OCI-LY1 (cell line): ENCODE results near the gene DHRS3.

Experiments
- H2AFZ ChIP-seq: fragments of 200-600 bp; sonication (generic), shearing (Covaris generic); 2 replicates; pipeline ENCODE4 v1.6.0; 2014; ENCODE audit warnings: antibody characterized with exemption, mild to moderate bottlenecking, low read length
- H3F3A ChIP-seq: fragments of 200-600 bp; sonication (generic), shearing (Covaris generic); 2 replicates; pipeline ENCODE4 v1.6.0; 2014; ENCODE audit warnings: mild to moderate bottlenecking, antibody characterized with exemption, low read length, moderate library complexity; ENCODE audit not compliant: insufficient read depth
- H3K27ac ChIP-seq: fragments of 200-600 bp; sonication (generic); 2 replicates; pipeline ENCODE4 v1.5.1; 2014; ENCODE audit warnings: low read length, mixed run types, mild to moderate bottlenecking, low read depth; ENCODE audit not compliant: poor library complexity, severe bottlenecking
- H3K27me3 ChIP-seq: fragments of 200-600 bp; sonication (generic); 2 replicates; pipeline ENCODE4 v1.6.0; 2014; ENCODE audit warnings: antibody characterized with exemption, mild to moderate bottlenecking, low read length, moderate library complexity; ENCODE audit not compliant: insufficient read depth
- H3K36me3 ChIP-seq: fragments of 200-600 bp; sonication (generic); 2 replicates; pipeline ENCODE4 v1.6.1; 2014; ENCODE audit warnings: mild to moderate bottlenecking, antibody characterized with exemption, low read length, moderate library complexity, mixed read lengths; ENCODE audit not compliant: insufficient read depth
- H3K4me1 ChIP-seq: fragments of 200-600 bp; sonication (generic); 2 replicates; pipeline ENCODE4 v1.5.1; 2014; ENCODE audit warnings: mild to moderate bottlenecking, low read length, moderate library complexity; ENCODE audit not compliant: insufficient read depth, severe bottlenecking
- H3K4me2 ChIP-seq: fragments of 200-600 bp; sonication (generic), shearing (Covaris generic); 2 replicates; pipeline ENCODE4 v1.6.1; 2014; ENCODE audit warnings: low read length
- H3K4me3 ChIP-seq: fragments of 200-600 bp; sonication (generic); 2 replicates; pipeline ENCODE4 v1.5.1; 2014; ENCODE audit warnings: low read length, low read depth, mild to moderate bottlenecking, mixed read lengths; ENCODE audit not compliant: poor library complexity, severe bottlenecking
- H3K79me2 ChIP-seq: fragments of 200-600 bp; shearing (Covaris generic); 2 replicates; pipeline ENCODE4 v1.6.1; 2016; ENCODE audit warnings: mixed run types, low read length, mixed read lengths; ENCODE audit not compliant: insufficient read depth
- H3K9ac ChIP-seq: fragments of 200-600 bp; sonication (generic), shearing (Covaris generic); 2 replicates; pipeline ENCODE4 v1.6.1; 2014; ENCODE audit warnings: mild to moderate bottlenecking, low read length, mixed read lengths
- H3K9me2 ChIP-seq: fragments of 200-600 bp; sonication (generic), shearing (Covaris generic); 2 replicates; pipeline ENCODE4 v1.6.1; 2014; ENCODE audit warnings: low read depth, mild to moderate bottlenecking, low read length, mixed read lengths
- H3K9me3 ChIP-seq: fragments of 200-600 bp; shearing (Covaris generic); 2 replicates; pipeline ENCODE4 v1.6.1; 2014; ENCODE audit warnings: low read length, mixed read lengths
- H4K20me1 ChIP-seq: fragments of 200-600 bp; sonication (generic), shearing (Covaris generic); 2 replicates; pipeline ENCODE4 v1.6.0; 2016; ENCODE audit warnings: mild to moderate bottlenecking, low read length; ENCODE audit not compliant: insufficient read depth
- CTCF ChIP-seq: fragments of 200-600 bp; sonication (generic), shearing (Covaris generic); IDR thresholded peaks from 2 replicates; pipeline ENCODE4 v1.5.1; 2017; ENCODE audit warnings: mild to moderate bottlenecking, antibody characterized with exemption, low read length, moderate library complexity, mixed read lengths
- EZH2 ChIP-seq: fragments of 200-600 bp; sonication (generic), shearing (Covaris generic); IDR thresholded peaks from 2 replicates; pipeline ENCODE4 v1.8.0; 2017; ENCODE audit warnings: borderline replicate concordance, mixed run types, mild to moderate bottlenecking, antibody characterized with exemption, low read length, moderate library complexity, mixed read lengths

The DHRS3 gene

GRCh38 chr1:12615159-12615864, 2.7 kb downstream of the DHRS3 start:
- no peak overlapping the region for H2AFZ ChIP-seq
- H4K20me1 ChIP-seq: no peaks in the 10 kb centered on the region
- no peak for TF ChIP-seq CTCF
- no peak for TF ChIP-seq EZH2
- no peaks in the 10 kb centered on the region for H3K9me2 ChIP-seq
- peaks cover 7% of the 10 kb centered on the region for H3K4me1 ChIP-seq
- H3K27me3 ChIP-seq: no peaks in the 10 kb centered on the region
- no peak overlapping the region for H3K27ac ChIP-seq
- no peaks in the 10 kb centered on the region for H3K9me3 ChIP-seq
- H3K79me2 ChIP-seq: no peaks in the 10 kb centered on the region
- H3K4me2 ChIP-seq: no peak overlapping the region
- H3F3A ChIP-seq: no peaks in the 10 kb centered on the region
- no peaks in the 10 kb centered on the region for H3K36me3 ChIP-seq
- no peak overlapping the region for H3K4me3 ChIP-seq
- H3K9ac ChIP-seq: no peak overlapping the region

GRCh38 chr1:12614402-12615158, 3.4 kb downstream of the DHRS3 start:
- Histone ChIP-seq H3K4me1 (peaks cover 6% of the 10 kb centered on the region), H3K9ac (no peak overlapping the region), H4K20me1 (no peaks in the 10 kb centered on the region), H3K4me3 (no peak overlapping the region), H2AFZ (no peak overlapping the region), H3K27ac (no peak overlapping the region), H3K9me3 (no peaks in the 10 kb centered on the region), H3K4me2 (no peak overlapping the region), H3K9me2 (no peaks in the 10 kb centered on the region), H3K36me3 (no peaks in the 10 kb centered on the region), H3F3A (no peaks in the 10 kb centered on the region), H3K79me2 (no peaks in the 10 kb centered on the region), H3K27me3 (no peaks in the 10 kb centered on the region)
- TF ChIP-seq EZH2 (no peak), CTCF (no peak)

GRCh38 chr1:12613180-12613579, 4.8 kb downstream of the DHRS3 start:
- H3K36me3 ChIP-seq: no peaks in the 10 kb centered on the region
- no peaks in the 10 kb centered on the region for H3K27me3 ChIP-seq
- H3K27ac ChIP-seq: no peak overlapping the region
- H3K9me2 ChIP-seq: no peaks in the 10 kb centered on the region
- no peak overlapping the region for H3K9ac ChIP-seq
- TF ChIP-seq CTCF (no peak), EZH2 (no peak)
- H3K79me2 ChIP-seq: no peaks in the 10 kb centered on the region
- H4K20me1 ChIP-seq: no peaks in the 10 kb centered on the region
- no peak overlapping the region for H3K4me3 ChIP-seq
- H3K4me2 ChIP-seq: no peak overlapping the region
- no peaks in the 10 kb centered on the region for H3K9me3 ChIP-seq
- H3F3A ChIP-seq: no peaks in the 10 kb centered on the region
- H3K4me1 ChIP-seq: no peaks in the 10 kb centered on the region
- no peak overlapping the region for H2AFZ ChIP-seq
